GM21576 (cell line): ENCODE measurements around the gene RDH16.
"Not testable (repeated sequence)": the region's sequence is repeated elsewhere in the genome, so short reads cannot be mapped to it uniquely, and the experiment has no call there.

Source experiments
- ATAC-seq: cut with Tn5 transposase; IDR thresholded peaks from one replicate; pipeline ENCODE4 v1.9.1; 2021; ENCODE audit warnings: mild to moderate bottlenecking, moderate library complexity; ENCODE audit not compliant: unreplicated experiment

The RDH16 gene

GRCh38 chr12:56989861-56990610 is 32.6 kb upstream of the RDH16 start:
- ATAC-seq = no peak

- ATAC-seq = no peak
Observed at GRCh38 chr12:56988207-56988739, 30.9 kb upstream of the RDH16 start.

DNA sequence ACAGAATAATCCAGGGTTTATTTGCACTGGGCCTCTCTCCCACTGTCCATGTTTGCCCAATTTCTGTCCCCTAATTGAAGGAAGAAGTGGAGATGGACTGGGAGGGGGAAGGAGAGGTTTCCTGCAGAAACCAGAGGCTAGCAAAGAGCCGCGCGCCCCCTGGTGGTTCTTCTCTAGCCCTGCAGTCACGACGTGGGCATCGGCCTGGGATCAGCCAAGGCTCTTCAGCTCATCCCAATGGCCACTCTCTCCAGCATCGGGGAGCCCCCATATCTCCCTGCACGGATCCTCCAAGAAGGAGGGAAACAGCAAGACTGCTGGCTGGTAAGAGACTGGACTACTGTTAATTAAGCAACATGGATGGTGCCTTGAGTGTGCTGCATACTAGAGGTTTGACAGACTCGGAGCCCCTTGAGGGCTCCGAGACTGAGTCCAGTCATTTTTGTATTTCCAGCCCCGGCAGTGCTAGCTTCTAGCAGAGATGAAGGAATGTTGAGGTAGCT is 30.2 kb upstream of the RDH16 start:
- no peak for ATAC-seq

DNA sequence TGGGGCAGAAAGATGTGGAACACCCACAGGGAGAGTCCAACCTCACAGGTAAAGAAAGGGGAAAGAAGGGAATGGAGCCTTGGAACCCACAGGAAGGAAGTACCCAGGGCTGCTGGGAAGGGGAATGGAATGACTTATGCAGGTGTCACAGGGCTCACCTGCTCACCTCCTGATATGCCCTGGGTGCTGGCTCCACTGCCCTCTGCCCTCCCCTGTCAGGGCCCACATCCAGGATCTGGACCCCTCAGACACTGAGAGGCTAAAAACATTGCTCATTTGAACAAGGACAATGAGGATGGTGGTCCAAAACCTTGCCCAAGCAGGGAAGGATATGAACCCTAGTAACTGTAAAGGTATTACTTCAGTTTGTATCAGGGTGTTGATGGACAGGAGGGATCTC is 29.6 kb upstream of the RDH16 start:
- no peak for ATAC-seq

DNA sequence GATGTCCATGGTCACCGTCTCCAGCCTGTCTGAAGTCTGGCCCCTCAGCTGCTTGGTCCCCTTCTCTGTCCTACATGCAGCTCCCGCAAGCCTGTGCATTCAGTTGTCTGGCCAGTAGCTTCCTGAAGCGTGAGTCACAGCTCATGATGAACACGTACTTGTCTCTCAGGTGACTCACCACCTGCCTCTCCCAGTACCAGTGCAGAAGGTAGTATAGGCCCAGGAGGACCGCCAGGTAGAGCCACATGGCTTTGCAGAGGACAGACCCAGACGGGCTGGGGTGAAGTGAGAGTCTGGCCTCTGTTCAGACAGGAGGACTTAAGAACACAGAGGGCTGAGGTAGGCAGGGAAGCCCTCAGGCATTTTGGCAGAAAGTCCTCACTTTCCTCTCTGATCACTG is 28.3 kb upstream of the RDH16 start:
- ATAC-seq = not testable (repeated sequence)

- no peak for ATAC-seq
Observed at GRCh38 chr12:56983386-56983785, 26.0 kb upstream of the RDH16 start.

DNA sequence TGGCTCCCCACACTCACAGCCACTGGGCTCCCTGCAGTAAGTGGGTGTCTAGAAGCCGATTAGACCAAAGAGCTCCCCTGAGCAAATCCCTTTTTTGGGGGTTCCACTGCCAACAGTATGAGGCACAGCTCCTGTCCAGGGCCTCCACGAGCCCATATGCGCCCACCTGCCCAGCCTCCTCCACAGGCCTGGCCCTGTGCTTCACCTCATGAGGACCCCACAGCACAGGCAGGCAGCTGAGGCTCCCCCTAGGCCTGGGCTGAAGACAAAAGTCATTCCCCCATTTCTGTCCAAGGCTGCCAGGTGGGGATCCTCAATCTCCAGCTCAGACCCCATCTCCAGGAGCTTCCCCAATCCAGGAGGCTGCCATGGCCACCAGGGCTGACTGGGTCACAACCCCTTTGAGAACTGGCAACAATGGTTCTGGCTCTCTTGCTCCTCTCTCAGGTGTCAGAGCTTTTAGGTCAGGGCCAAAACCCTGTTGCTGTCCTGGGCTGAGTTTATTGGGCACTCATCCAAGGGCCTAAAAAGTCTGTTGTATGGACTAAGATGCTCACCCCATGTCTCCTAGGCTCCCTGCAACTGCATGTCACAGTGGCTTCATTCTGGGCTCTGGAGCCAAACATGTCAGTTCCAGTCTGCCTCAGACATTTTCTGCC is 25.3 kb upstream of the RDH16 start:
- ATAC-seq = not testable (repeated sequence)

DNA sequence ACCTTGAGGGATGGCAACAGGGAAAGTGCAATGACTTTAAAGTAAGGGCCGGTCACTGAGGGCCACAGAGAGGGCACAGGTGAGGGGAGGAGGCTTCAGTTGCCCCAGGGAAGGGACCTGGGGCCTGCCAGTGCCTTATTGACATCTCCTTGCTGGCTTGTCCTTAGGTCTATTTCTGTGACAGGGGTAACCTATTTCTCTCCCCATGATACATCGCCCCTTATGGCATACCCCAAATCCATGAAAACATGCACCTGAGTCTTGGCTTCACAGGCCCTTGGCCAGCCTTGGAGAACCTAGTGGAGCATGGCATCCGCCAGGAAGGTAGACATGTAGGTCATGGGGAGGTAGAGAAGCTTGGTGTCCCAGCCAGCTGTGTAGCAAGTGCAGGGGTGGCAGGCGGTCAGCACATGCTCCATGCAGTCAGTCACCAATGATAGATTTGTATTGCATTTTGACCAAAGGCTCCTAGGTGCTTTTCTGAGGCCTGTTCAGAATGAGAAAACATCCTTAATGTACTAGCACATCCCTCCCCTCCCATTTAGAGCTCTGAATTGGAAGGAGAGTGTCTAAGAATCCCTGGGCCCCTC is 23.6 kb upstream of the RDH16 start:
- no peak for ATAC-seq

- no peak for ATAC-seq
Observed at GRCh38 chr12:56980268-56980667, 22.9 kb upstream of the RDH16 start.

DNA sequence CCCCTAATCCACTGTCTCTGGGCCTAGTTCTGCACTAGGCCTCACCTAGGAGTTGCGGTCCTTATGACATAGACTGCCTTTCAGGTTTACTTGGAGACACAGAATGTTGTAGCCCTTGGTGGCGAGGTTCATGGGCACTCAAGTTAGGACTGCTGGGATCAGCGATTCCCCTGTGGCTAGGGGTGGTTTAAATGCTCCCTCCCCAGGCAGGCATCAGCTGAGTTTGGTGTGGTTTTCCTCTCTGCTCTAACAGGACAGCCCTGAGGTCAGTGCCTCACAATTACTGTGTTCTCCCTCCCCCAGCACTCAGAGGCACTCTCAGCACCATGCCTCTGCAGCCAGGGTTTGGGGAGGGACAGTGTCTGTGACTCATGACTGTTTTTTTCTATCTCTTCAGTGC is 22.2 kb upstream of the RDH16 start:
- ATAC-seq = no peak

DNA sequence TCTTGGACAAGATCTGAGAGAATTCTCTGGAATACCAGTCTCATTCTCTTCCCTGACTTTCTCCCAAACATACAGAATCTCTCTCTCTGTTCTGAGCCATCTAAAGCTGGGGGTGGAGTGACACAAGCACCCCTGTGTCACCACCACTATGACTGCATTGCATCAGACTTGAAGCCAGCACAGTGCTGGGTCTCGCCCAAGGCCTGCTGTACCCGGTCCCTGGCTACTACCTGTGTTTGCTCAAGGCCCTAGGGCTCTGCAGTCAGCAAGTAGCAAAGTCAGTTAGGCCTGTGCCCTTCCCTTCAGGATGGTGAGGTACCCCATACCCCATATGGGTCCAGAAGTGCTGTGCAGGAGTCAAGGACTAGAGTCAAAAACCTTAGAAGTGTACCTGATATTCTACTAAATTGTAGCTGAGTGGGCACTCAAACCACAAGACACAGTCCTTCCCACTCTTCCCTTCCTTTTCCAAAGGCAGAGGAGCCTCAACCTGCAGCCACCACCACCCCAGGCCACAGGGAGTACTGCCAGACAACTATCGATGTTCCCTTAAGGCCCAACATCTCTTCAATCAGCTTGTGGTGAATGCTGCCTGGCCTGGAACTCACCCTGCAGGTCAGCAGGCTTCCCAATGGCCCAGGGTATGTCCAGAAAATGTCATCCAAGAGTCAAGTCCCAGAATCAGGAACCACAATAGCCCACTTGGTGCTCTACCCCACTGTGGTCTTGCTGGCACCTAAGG is 21.2 kb upstream of the RDH16 start:
- no peak for ATAC-seq

GRCh38 chr12:56977361-56977760 is 20.0 kb upstream of the RDH16 start:
- not testable (repeated sequence) for ATAC-seq

GRCh38 chr12:56974224-56974623 is 16.8 kb upstream of the RDH16 start:
- not testable (repeated sequence) for ATAC-seq

GRCh38 chr12:56968910-56969309 is 11.5 kb upstream of the RDH16 start:
- ATAC-seq = not testable (repeated sequence)

DNA sequence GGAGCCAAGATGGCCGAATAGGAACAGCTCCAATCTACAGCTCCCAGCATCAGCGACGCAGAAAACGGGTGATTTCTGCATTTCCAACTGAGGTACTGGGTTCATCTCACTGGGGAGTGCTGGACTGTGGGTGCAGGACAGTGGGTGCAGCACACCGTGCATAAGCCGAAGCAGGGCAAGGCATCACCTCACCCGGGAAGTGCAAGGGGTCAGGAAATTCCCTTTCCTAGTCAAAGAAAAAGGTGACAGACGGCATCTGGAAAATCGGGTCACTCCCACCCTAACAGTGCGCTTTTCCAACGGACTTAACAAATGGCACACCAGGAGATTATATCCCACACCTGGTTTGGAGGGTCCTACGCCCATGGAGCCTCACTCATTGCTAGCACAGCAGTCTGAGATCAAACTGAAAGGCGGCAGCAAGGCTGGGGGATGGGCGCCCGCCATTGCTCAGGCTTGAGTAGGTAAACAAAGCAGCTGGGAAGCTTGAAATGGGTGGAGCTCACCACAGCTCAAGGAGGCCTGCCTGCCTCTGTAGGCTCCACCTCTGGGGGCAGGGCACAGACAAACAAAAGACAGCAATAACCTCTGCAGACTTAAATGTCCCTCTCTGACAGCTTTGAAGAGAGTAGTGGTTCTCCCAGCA is 8.7 kb upstream of the RDH16 start:
- ATAC-seq = not testable (repeated sequence)

DNA sequence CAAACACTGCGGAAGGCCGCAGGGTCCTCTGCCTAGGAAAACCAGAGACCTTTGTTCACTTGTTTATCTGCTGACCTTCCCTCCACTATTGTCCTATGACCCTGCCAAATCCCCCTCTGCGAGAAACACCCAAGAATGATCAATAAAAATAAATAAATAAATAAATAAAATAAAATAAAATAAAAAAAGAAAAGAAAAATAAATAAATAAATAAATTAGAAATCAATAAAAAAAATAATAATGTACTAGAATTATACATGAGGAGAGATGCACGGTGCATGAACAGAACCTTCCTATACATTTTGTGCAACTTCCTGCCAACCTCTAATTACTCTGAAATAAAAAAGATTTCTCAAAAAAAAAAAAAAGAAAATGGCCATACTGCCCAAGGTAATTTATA is 7.7 kb upstream of the RDH16 start:
- ATAC-seq = not testable (repeated sequence)

GRCh38 chr12:56963557-56963956 is 6.1 kb upstream of the RDH16 start:
- not testable (repeated sequence) for ATAC-seq

DNA sequence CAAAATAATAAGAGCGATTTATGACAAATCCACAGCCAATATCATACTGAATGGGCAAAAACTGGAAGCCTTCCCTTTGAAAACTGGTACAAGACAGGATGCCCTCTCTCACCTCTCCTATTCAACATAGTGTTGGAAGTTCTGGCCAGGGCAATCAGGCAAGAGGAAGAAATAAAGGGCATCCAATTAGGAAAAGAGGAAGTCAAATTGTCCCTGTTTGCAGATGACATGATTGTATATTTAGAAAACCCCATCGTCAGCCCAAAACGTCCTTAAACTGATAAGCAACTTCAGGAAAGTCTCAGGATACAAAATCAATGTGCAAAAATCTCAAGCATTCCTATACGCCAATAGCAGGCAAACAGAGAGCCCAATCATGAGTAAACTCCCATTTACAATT is 4.8 kb upstream of the RDH16 start:
- not testable (repeated sequence) for ATAC-seq

GRCh38 chr12:56958422-56958821 is 1.0 kb upstream of the RDH16 start:
- no peak for ATAC-seq

GRCh38 chr12:56955631-56956256 is 1.7 kb downstream of the RDH16 start:
- ATAC-seq = no peak
